SU-DHL-6 (cell line): ENCODE results near the gene REM1.

Source experiments
- CTCF ChIP-seq: fragments of 200-600 bp; sonication (generic); IDR thresholded peaks from one replicate; pipeline ENCODE4 v1.5.1; 2017; ENCODE audit warnings: antibody characterized with exemption, mild to moderate bottlenecking, low read length, moderate library complexity; ENCODE audit not compliant: insufficient read depth, poor library complexity, severe bottlenecking
- EZH2phosphoT487 ChIP-seq: fragments of 200-600 bp; sonication (generic), shearing (Covaris generic); conservative IDR thresholded peaks from 2 replicates; pipeline ENCODE4 v1.6.1; 2018; ENCODE audit warnings: mild to moderate bottlenecking, antibody characterized with exemption, low read length, moderate library complexity, mixed read lengths

- TF ChIP-seq CTCF (no peak), EZH2phosphoT487 (no peak)
These were observed 13.0 kb downstream of the REM1 start for GRCh38 chr20:31488115-31488514.
